Spleen (tissue), 7 donors: ENCODE results near the gene ACSF3.

Experiments
- POLR2A ChIP-seq, 3 donors: fragments of 450-650 bp; IDR thresholded peaks; one replicate each; pipeline ENCODE4 v1.5.1; 2017; ENCODE audit warnings: antibody characterized with exemption in 3 of 3, mild to moderate bottlenecking in 1 of 3
- POLR2AphosphoS5 ChIP-seq, 3 donors: sonication (generic); formaldehyde crosslinking; IDR thresholded peaks; one replicate each; pipeline ENCODE4 v1.5.1; 2017; ENCODE audit warnings: antibody characterized with exemption in 3 of 3
- TF ChIP-seq, protein P1 (sequence below), 11 experiments: fragments of 200-600 bp in 7 of 11; fragments of 450-650 bp in 4 of 11; sonication (generic) in 4 of 11; IDR thresholded peaks in 8 of 11; conservative IDR thresholded peaks in 3 of 11; 1 replicate in 7 of 11; 2 replicates in 4 of 11; pipeline versions ENCODE4 v1.4.0 to v1.8.0; 2016 to 2021; ENCODE audit warnings: antibody characterized with exemption in 11 of 11, inconsistent platforms in 4 of 11, mild to moderate bottlenecking in 1 of 11
- donor health status: DM: no; HTN: no; CAD: no; lungs with moderate emphysema.
- donor health status: DM: no; HTN: no; CAD: no.
- donor health status: DM: no; HTN: no; CAD: no.

DNA sequence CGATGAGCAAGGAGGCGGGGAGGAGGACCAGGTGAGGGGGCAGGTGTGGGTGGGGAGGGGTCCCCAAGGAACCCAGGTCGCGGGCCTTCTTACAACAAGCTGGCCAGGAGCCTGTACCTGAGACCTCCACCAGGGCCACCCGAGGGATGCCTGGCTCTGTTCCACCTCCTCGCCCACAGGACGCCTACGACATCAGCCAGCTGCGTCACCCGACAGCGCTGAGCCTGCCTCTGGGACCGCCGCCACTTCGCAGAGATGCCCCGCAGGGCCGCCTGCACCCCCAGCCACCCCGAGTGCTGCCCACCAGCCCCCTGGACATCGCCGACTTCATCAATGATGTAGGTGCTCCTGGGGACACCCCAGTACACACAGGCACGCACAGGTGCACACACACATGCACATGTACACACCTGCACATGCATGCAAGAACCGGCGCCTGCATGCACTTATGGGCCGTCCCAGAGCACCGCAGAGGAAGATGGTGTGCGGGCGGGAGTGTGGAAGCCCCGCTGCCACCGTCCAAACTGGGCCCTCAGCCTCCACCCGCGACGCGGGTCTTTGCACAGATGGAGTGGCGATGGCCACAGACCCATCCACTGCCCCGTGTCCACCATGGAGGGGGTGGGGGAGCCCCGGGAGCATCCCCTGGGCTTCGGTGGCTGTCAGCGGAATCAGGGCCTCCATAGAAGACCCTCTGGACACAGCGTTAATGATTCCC, 100.1 kb downstream of the ACSF3 start:
- TF ChIP-seq, protein P1, sequence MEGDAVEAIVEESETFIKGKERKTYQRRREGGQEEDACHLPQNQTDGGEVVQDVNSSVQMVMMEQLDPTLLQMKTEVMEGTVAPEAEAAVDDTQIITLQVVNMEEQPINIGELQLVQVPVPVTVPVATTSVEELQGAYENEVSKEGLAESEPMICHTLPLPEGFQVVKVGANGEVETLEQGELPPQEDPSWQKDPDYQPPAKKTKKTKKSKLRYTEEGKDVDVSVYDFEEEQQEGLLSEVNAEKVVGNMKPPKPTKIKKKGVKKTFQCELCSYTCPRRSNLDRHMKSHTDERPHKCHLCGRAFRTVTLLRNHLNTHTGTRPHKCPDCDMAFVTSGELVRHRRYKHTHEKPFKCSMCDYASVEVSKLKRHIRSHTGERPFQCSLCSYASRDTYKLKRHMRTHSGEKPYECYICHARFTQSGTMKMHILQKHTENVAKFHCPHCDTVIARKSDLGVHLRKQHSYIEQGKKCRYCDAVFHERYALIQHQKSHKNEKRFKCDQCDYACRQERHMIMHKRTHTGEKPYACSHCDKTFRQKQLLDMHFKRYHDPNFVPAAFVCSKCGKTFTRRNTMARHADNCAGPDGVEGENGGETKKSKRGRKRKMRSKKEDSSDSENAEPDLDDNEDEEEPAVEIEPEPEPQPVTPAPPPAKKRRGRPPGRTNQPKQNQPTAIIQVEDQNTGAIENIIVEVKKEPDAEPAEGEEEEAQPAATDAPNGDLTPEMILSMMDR (IDR thresholded peaks at IDR 0.05 in 8 of 11, conservative IDR thresholded peaks at IDR 0.05 in 3 of 11) = no peak
- TF ChIP-seq POLR2A (IDR thresholded peaks at IDR 0.05) (no peak), POLR2AphosphoS5 (IDR thresholded peaks at IDR 0.05) (no peak)
